Testis (tissue), 3 donors: Measurements from ENCODE around the gene NHSL1. TPM values are rescaled to one million over a fixed set of nuclear protein-coding genes. Genes with fewer than 3 reads are reported as not detected.

Experiments
- DNase-seq: peaks from one replicate; pipeline ENCODE4 v3.0.0-alpha.2; 2019
- H3K27ac ChIP-seq, 2 donors: fragments of 200-600 bp; sonication (generic); one replicate each; pipeline ENCODE4 v1.5.1; 2019
- H3K27me3 ChIP-seq: fragments of 200-600 bp; sonication (generic); one replicate; pipeline ENCODE4 v1.5.1; 2019
- H3K36me3 ChIP-seq: fragments of 200-600 bp; sonication (generic); one replicate; pipeline ENCODE4 v1.5.1; 2017; ENCODE audit warnings: low read depth; ENCODE audit errors: missing control alignments
- H3K4me1 ChIP-seq: fragments of 200-600 bp; sonication (generic); one replicate; pipeline ENCODE4 v1.5.1; 2019
- H3K4me3 ChIP-seq, 2 donors: fragments of 200-600 bp; sonication (generic); one replicate each; pipeline ENCODE4 v1.5.1; 2017 to 2019
- H3K9me3 ChIP-seq: fragments of 200-600 bp; sonication (generic); one replicate; pipeline ENCODE4 v1.5.1; 2017
- CTCF ChIP-seq, 3 experiments: fragments of 450-650 bp in 2 of 3; fragments of 200-600 bp in 1 of 3; sonication (generic) in 1 of 3; IDR thresholded peaks; one replicate each; pipeline ENCODE4 v1.5.1; 2016 to 2019; ENCODE audit warnings: antibody characterized with exemption in 3 of 3, mild to moderate bottlenecking in 2 of 3, moderate library complexity in 1 of 3
- POLR2A ChIP-seq: fragments of 450-650 bp; IDR thresholded peaks from one replicate; pipeline ENCODE4 v1.6.1; 2017; ENCODE audit warnings: antibody characterized with exemption, mild to moderate bottlenecking, moderate library complexity
- WGBS, 2 donors: methylation state at CpG; one replicate each; pipeline ENCODE4 v1.1.5; 2018; 5-methylcytosine and 5-hydroxymethylcytosine counted together
- intact Hi-C: fragments of 100-400 bp; cut with DNase I; formaldehyde crosslinking; loops from one replicate; pipeline ENCODE4 v1.15.1; 2023; ENCODE audit warnings: low total_unique reads
- polyA plus RNA-seq: library from polyadenylated mRNA; stranded (reverse); fragments of 350-450 nt; fragmentation: Illumina TruSeq; extraction: RNeasy Lipid Tissue Mini Kit (QIAGEN cat#74804); gene quantifications from one replicate; pipeline ENCODE4 v1.2.3, GENCODE V29; 2014; ENCODE audit warnings: low read depth, low replicate concordance; ENCODE audit not compliant: insufficient read depth
- total RNA-seq, 2 donors: library from RNA; depleted of rRNA; stranded (reverse); fragments of >200 nt; gene quantifications; one replicate each; pipeline ENCODE4 v1.2.3, GENCODE V29; 2016

The NHSL1 gene
- total and polyA plus RNA-seq, 3 donors from 2014 or later, result 2.5 to 2.7 (median 2.6) TPM

- Histone ChIP-seq H3K4me1 (no peaks in the 10 kb centered on the region), H3K36me3 (no peaks in the 10 kb centered on the region), H3K4me3 (no peak overlapping the region), H3K9me3 (no peaks in the 10 kb centered on the region), H3K27ac (no peak overlapping the region), H3K27me3 (no peaks in the 10 kb centered on the region)
- 86 to 96% methylated on average over 14 of the region's 14 CpGs for WGBS, 2 donors
- intact Hi-C loops, result no loop called here
- TF ChIP-seq CTCF (IDR thresholded peaks at IDR 0.05), result no peak
- TF ChIP-seq POLR2A, result no peak
- DNase-seq, result no peak
Observed at GRCh38 chr6:138504764-138505689, 5.7 kb upstream of the NHSL1 start.

GRCh38 chr6:138503881-138504680 lies 4.8 kb upstream of the NHSL1 start:
- 85 to 86% methylated on average over 7 of the region's 7 CpGs for WGBS, 2 donors
- intact Hi-C loops, result no loop called here
- no peak for DNase-seq
- TF ChIP-seq POLR2A (no peak), CTCF (IDR thresholded peaks at IDR 0.05) (no peak)
- no peak overlapping the region for H3K27ac ChIP-seq
- H3K9me3 ChIP-seq, result no peaks in the 10 kb centered on the region
- no peak overlapping the region for H3K4me3 ChIP-seq
- H3K4me1 ChIP-seq, result no peaks in the 10 kb centered on the region
- H3K36me3 ChIP-seq, result no peaks in the 10 kb centered on the region
- H3K27me3 ChIP-seq, result no peaks in the 10 kb centered on the region

- no peaks in the 10 kb centered on the region for H3K27me3 ChIP-seq
- TF ChIP-seq CTCF (IDR thresholded peaks at IDR 0.05) (no peak), POLR2A (no peak)
- H3K36me3 ChIP-seq, result no peaks in the 10 kb centered on the region
- no peak overlapping the region for H3K27ac ChIP-seq
- no peak overlapping the region for H3K4me3 ChIP-seq
- no peaks in the 10 kb centered on the region for H3K9me3 ChIP-seq
- 95 to 97% methylated on average over 3 of the region's 3 CpGs for WGBS, 2 donors
- H3K4me1 ChIP-seq, result no peaks in the 10 kb centered on the region
- DNase-seq, result no peak
- intact Hi-C loops, result no loop called here
Observed at GRCh38 chr6:138502546-138502945, 3.3 kb upstream of the NHSL1 start.

- Histone ChIP-seq H3K27me3 (no peaks in the 10 kb centered on the region), H3K9me3 (no peaks in the 10 kb centered on the region), H3K27ac (no peak overlapping the region), H3K4me3 (no peak overlapping the region), H3K36me3 (no peaks in the 10 kb centered on the region), H3K4me1 (no peaks in the 10 kb centered on the region)
- intact Hi-C loops, result no loop called here
- DNase-seq, result no peak
- TF ChIP-seq POLR2A (no peak), CTCF (IDR thresholded peaks at IDR 0.05) (no peak)
- WGBS, 2 donors, result 75 to 78% methylated on average over 5 of the region's 5 CpGs
Observed at GRCh38 chr6:138500867-138501446, 1.7 kb upstream of the NHSL1 start.
